GM12872 (cell line): Measurements from ENCODE around the gene EFCAB14.

Experiments used
- CTCF ChIP-seq: IDR thresholded peaks from 3 replicates; pipeline ENCODE4 v1.5.1; 2011; ENCODE audit warnings: low read depth, mild to moderate bottlenecking, low read length, moderate library complexity; ENCODE audit not compliant: insufficient read depth

The EFCAB14 gene

GRCh38 chr1:46642115-46642680 lies 76.7 kb downstream of the EFCAB14 start:
- no peak for TF ChIP-seq CTCF

GRCh38 chr1:46639547-46639946 lies 79.4 kb downstream of the EFCAB14 start:
- no peak for TF ChIP-seq CTCF

- no peak for TF ChIP-seq CTCF
Measured at GRCh38 chr1:46638921-46639320, 80.0 kb downstream of the EFCAB14 start.

- no peak for TF ChIP-seq CTCF
Measured at GRCh38 chr1:46637444-46638083, 81.3 kb downstream of the EFCAB14 start.

GRCh38 chr1:46635205-46635604 lies 83.7 kb downstream of the EFCAB14 start:
- TF ChIP-seq CTCF, result no peak

DNA sequence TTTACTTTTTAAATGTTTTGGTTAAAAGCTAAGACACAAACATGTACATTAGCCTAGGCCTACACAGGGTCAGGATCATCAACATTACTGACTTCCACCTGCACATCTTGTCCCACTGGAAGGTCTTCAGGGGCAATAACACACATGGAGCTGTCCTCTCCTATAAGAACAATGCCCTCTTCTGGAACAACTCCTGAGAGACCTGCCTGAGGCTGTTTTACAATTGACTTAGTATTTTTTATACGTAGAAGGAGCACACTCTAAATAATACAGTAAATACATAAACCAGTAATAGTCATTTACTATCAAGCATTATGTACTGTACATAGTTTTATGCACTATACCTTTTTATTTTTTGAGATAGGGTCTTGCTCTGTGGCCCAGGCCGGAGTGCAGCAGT lies 88.2 kb downstream of the EFCAB14 start:
- TF ChIP-seq CTCF, result no peak
